NCI-H1092 treated with DMSO at 0.1 percent for 48 hours (cell line): ENCODE results near the gene AK2.
"Not testable (repeated sequence)": the region's sequence is repeated elsewhere in the genome, so short reads cannot be mapped to it uniquely, and the experiment has no call there.

Experiments used
- DNase-seq: peaks from one replicate; lab custom pipeline; 2025; lab: John Stamatoyannopoulos, UW

AK2 gene

DNA sequence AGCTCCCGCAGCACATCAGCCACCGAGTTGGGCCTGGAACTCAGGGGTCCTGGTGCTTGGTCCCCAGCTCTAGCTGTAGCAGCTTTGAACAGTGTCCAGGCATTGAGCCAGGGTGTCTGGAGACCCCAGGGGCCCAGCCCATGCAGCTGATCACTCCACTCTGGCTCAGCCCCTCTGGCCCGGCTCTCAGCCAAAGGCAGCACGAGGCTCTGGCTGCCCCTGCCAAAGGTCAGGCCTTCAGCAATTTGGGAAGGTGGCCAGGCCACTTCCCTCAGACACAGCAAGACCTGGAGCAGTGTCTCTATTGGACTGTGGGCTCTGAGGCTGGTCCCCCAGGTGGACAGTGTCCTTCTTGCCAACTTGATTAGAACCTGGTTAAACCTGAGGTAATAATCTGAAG is 37.7 kb downstream of the AK2 start:
- DNase-seq, result no peak

DNA sequence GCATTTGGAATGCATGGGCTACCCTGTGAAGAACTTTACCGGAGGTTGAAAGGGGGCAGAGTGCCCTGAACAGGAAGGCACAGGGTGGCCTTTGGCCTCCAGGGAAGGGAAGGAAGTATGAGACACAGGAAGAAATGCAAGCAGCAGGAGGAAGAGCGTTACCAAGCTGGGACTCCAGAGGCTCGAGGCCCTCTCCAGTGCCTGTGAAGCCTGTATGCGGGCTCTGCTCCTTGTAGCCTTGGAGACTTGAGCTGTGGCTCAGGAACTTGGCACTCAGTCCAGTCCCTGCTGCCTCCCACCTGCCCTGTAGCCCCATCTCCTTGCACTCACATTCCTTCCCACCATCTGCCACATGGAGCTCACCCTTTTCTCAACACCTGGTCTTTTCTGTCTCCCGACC is 38.6 kb downstream of the AK2 start:
- no peak for DNase-seq

DNA sequence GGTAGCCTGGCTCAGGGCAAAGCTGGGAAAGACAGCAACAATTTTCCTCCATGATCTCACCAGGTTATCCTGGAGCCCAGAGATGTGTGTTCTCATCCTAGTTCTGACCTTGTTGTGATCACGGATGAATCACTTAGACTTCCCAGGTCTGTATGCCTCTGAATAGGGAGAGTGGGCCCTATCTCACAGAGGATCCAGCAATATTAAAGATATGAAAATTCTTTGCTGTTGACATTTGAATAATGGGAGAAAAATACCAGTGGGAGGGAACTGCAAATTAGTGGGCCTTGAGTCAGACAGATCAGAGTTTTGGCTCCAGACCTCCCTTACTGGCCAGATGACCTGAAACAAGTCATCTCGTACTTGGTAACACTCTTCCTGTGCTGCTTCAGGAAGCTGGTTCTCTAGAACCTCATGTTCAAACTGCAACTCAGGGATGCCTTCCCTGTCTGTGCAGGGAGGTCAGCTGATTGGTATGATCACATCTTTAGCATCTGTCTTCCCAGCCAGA is 39.2 kb downstream of the AK2 start:
- no peak for DNase-seq

DNA sequence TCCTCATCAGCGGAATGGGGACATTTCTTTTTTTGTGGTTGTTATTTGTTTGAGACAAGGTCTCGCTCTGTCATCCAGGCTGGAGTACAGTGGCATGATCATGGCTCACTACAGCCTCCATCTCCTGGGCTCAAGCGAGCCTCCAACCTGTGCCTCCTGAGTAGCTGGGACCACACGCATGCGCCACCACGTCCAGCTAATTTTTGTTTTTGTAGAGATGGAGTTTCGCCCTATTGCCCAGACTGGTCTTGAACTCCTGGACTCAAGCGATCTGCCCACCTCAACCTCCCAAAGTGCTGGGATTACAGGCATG is 43.4 kb downstream of the AK2 start:
- not testable (repeated sequence) for DNase-seq

DNA sequence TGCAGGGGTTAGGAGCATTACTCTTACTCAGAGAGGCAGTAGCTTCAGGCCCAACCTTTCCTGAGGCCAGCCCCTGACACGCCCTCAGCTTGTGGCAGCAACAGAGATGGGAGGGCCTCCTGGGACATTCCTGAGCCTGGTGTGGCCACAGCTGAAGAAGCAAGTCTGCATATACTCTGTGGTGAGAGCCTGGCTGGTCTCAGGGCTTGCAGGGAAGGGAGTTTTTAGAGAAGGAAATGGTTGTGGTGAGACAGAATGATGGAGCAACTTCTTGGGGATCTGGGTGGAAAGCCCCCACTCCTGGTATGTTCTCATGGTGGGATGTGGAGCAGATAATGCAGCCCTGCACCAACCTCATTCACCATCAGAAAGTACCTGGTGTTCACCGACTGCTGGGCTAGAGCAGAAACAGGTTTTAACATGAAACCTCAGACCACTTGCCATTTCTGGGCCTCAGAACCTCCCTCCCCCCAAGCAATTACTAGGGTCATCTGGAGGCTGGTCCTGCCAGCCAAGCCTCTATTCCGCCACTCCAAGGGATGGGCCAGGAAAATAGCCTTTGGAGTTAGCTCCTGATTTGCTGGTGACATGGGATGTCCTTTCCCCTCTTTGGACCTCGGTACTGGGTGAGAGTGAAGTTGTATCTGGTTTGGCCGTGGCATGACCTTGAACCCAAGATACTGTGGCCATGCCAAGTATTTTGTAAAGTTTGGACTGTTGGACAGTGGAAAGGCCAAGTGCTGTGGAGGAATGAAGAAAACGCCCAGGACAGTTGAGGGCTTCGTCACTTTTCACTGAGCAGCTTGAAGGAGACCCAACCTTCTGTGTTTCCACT is 44.0 kb downstream of the AK2 start:
- no peak for DNase-seq

DNA sequence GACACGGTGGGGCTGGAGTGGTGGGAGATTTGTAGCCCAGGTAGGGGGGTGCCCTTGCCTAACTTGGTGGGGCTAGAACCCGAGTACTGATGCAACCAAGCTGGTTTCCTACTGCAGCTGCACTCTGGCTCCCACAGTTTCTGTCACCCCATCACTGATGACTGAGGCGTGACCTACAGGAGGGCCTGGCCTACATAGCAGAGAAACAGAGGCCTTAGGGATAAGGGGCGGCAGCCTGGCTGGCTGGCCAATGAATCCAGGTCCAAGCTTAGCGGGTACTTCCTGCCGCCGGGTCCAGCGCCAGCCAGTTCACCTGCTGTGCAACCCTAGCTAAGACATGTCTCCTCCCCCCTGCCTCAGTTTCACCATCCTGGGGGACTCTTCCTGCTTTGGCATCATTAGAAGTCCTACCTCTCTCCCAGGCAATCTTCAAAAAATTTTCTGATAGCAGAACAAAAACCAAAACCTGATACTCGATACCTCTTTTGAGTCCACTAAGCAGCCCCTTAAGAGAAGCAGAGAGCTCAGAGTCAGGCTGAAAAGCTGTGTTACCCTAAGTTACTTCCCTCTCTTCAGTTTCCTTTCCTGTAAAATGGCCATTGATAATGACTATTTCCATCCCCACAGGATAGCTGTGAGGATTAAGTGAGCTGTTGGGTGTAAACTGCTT is 44.7 kb downstream of the AK2 start:
- no peak for DNase-seq

DNA sequence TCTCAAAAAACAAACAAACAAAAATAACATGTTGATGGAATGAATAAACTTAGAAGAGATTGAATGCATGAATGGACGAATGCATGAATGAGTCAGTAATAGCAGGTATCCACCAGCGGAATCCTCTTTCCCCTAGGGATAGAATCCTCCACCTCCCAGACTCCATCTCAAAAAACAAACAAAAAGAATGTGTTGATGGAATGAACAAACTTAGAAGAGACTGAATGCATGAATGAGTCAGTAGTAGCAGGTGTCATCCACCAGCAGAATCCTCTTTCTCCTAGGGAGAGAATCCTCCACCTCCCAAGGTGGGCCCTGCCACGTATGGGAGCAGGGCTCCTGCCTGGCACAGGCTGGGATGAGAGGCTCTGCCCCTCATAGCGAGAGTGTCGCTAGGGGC is 45.3 kb downstream of the AK2 start:
- DNase-seq, result no peak

DNA sequence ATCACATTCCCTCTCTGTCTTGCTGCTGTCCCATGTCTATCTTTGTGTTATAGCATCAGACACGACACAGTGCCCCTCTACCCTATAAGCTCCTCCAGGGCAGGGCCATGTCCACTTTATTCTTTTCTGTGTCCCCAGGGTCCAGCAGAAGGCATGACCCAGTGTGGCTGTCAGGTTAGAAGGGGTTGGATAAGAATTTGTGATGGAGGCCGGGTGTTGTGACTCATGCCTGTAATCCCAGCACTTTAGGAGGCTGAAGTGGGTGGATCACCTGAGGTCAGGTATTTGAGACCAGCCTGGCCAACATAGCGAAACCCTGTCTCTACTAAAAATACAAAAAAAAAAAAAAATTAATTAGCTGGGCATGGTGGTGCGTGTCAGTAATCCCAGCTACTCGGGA is 45.8 kb downstream of the AK2 start:
- no peak for DNase-seq

DNA sequence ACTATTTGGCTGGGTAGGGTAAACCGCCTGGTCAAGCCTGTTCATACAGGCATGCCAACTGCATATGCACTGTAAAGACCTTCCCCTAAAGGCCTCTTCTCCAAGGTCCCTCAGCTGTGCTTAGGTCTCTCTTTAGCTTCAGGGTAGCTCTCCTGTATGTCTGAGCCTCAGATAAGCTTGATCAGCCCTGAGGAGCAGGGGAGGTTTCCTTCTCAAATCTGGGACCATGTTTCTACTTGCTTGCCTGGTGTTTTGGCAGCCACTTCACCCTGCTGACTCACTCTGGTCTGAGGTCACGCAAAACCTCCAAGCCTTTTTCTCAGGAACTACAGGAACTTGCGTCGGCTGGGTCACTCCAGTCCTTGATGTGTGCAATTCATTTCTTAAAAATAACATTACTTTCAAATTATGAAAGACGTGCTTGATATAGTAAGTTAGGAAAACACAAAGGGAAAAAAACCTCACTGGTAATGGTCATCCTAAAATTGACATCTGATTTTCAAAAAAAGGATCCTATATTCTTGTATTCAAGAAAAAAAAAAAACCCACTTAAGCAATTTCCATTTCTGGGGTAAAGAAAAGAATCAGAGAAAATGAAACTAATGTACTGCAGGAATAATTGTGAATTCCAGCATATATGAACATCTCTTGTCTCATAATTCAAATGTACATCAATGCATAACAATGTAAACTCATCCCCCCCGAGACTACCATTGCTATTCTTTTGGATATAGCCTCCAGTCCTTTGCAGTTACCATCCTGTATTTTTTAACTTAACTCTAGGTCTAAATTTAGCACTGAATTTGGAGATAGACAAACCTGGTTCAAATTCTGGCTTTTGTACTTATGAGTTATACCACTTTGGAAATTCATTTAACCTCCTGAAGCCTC is 47.3 kb downstream of the AK2 start:
- DNase-seq, result no peak

DNA sequence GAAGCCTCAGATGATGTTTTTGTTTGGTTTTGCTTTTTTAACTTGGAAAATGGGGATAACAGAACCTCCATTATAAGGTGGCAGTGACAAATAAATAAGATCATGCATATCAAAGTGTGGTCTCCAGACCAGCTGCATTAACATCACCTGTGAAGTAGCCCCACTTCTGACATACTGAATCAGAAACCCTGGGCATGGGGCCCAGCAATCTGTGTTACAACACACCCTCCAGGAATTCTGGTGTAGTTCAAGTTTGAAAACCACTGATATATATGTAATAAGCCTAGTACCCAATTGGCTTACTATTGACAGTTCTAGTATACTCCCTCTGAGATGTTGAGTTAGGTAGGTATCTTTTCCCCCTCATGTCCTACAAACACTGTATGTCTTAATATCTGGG is 48.0 kb downstream of the AK2 start:
- DNase-seq, result no peak

DNA sequence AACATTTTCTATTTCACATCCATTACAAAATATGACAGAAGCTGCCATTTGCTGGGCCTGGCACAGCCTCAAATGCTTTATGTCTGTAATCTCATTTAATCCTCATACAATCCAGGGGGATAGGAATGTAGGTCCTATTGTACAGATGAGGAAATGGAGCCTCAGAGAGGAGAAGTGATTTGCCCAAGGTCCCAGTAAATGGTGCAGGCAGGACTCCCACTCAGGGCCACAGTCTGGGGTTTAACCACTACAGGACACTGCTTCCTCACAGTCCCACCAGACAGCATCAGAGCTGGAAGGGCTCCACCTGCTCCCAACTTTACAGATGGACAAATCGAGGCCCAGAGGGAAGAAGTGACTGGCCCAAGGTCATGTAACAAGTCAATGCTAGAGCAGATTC is 51.5 kb downstream of the AK2 start:
- DNase-seq, result no peak

DNA sequence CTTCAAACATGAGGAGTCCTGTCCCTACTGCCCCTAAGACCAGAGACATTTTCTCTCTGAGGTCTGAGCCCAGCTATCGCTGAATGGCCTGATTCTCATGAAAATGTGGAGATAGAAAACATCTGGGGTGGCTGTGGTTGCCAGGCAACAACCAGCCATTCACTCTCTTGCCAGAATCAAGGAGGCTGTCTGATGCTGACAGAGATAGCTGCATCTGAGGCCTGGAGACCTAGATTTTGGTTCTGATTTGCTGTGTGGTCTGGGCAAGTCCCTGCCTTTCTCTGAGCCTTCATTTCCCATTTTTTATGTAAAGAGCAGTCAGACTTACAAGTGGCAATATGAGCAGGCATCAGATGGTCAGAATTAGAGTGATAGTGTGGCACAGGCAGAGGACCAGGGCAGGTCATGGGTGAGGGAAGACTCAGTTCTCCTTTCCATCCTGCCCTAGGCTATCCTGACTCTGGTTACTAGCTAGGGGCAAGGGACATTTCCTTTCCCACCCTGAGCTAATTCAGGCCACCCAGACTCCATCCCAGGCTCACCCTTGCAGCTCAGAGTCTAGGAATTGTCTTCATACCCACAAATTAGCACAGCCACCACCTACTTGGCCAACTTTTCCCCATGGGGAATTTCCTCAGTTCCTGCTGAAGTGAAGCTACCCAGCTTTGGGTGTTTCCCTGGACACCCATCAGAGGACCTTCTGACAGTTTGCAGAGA is 52.1 kb downstream of the AK2 start:
- no peak for DNase-seq

DNA sequence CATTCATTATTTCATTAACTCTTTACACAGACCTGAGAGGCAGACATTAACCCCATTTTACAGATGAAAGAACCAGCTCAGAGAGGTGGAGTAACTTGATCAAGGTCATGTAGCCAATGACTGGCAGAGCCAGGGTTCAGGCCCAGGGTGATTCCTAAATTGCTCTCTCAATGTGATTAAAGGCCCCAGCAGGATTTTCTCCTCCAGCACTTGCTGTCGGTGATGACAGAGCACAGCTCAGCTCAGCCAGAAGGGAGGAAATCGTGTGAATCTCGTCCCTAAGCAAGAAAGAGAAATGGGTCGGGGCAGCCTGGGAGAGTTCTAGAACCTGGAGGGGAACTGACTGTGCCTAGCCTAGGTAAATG is 52.6 kb downstream of the AK2 start:
- DNase-seq, result no peak

DNA sequence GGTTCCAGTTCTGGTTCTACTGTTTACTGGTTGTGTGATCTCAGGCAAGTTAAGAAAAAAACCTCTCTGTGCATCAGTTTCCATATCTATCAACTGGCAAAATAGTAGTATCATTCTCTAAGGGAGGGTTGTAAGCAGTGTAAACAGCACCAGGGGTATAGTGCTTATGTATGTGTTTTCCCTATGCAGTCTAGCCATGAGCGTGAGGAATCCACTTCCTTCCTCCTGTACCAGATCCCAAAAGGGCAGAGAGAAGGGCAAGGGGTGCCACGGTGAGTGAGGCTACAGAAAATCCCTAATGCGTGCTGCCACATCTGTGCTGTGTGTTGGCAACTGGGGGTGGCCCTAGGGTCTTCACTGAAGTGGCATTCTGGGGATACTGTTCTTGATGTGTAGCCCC is 53.7 kb downstream of the AK2 start:
- DNase-seq, result no peak

DNA sequence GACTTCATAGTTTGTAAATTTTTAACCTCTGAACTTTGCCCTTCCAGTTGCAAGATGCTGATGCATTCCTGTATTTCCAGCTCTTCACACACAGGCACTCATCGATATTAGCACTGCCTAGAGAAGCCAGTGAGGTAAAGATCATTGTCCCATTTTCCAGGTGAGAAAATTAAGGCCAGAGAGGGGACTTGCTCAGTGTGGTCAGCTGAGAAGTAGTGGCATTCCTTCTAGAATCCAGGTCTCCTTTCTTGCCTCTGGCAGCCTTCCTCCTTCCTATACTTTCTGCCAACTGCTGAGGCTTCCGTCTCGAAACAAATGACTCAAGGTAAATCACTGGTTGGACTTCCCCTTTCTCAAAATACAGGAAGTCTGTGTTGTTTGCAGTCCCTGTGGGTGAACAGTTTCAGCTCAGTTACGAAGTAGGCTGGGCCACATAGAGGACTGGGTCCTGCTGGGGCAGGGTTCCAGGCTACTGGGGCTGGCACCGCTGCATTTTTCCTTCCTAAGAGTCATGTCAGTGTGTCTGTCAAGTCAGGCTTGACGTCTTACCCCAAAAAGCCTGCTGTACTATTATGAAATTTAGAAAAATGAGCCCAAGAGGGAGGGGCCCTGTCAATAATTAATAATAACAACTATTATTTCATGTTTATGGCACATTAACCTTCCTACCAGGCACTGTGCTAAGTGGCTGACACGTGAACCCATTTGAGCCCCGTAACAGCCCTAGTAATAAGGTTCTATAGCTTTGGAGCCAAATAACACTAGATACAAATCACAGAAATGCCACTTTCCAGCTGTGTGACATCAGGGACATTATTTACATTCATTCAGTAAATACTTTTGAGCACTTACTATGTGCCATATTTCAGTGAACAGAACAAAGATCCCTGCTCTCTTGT is 55.4 kb downstream of the AK2 start:
- peak; percentile 41 for DNase-seq

DNA sequence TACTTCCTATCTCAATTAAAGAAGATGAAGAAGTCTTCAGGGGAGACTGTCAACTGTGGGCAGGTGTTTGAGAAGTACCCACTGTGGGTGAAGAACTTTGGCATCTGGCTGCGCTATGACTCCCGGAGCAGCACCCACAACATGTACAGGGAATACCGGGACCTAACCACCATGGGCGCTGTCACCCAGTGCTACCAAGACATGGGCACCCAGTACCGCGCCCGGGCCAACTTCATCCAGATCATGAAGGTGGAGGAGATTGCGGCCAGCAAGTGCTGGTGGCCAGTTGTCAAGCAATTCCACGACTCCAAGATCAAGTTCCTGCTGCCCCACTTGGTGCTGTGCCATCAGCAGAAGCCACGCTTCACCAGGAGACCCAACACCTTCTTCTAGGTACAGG is 56.6 kb downstream of the AK2 start:
- no peak for DNase-seq

DNA sequence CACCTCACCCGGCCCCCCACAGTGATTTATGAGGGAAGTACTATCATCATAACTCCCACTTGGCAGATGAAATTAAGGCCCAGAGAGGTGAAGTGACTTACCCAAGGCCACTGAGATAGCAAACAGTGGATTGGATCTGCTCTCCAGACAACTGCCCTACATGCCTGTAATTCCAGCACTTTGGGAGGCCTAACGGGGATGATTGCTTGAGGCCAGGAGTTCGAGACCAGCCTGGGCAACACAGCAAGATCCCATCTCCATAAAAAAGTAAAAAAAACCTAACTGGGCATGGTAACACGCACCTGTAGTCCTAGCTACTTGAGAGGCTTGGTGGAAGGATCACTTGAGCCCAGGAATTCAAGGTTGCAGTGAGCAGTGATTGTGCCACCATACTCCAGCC is 57.8 kb downstream of the AK2 start:
- DNase-seq, result no peak

DNA sequence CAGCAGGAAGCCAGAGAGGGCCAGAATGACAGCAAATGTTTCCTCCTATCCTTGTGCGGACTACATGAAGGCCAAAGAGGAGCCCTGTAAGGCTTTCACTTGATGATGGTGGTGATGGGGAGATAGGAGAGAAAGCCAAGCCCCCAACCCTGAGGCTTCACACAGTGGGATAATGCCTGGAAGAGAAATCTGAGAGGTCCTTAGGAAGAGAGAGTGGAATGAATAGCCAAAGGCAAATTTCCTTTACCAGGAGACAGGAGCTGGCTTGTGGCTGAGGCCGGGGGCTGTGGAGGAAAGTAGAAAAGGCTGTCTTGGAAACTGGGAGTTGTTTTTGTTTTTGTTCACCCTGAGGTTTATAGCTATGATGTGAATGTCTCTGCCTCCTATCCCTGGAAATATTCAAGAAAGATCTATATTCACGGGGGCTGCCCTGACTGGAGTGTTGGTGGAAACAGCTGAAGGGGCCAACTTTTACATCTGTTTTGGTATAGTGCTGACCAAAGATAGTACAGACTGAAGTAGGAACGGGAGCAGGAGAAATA is 59.1 kb downstream of the AK2 start:
- DNase-seq, result no peak

DNA sequence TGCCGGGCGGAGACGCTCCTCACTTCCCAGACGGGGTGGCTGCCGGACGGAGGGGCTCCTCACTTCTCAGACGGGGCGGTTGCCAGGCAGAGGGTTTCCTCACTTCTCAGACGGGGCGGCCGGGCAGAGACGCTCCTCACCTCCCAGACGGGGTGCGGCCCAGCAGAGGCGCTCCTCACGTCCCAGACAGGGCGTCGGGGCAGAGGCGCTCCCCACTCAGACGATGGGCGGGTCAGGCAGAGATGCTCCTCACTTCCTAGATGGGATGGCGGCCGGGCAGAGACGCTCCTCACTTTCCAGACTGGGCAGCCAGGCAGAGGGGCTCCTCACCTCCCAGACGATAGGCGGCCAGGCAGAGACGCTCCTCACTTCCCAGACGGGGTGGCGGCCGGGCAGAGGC is 61.6 kb downstream of the AK2 start:
- DNase-seq, result not testable (repeated sequence)

DNA sequence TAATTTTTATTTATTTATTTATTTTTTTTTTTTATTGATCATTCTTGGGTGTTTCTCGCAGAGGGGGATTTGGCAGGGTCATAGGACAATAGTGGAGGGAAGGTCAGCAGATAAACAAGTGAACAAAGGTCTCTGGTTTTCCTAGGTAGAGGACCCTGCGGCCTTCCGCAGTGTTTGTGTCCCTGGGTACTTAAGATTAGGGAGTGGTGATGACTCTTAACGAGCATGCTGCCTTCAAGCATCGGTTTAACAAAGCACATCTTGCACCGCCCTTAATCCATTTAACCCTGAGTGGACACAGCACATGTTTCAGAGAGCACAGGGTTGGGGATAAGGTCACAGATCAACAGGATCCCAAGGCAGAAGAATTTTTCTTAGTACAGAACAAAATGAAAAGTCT is 63.2 kb downstream of the AK2 start:
- DNase-seq, result not testable (repeated sequence)
